Prostate gland (tissue), 2 donors: ENCODE data around the gene RASIP1. TPM values are rescaled to one million over a fixed set of nuclear protein-coding genes. Genes with fewer than 3 reads are reported as not detected.
"Not testable (repeated sequence)": the region's sequence is repeated elsewhere in the genome, so short reads cannot be mapped to it uniquely, and the experiment has no call there.

ENCODE experiments used
- DNase-seq: peaks from one replicate; pipeline ENCODE4 v3.0.0-alpha.2; 2019; ENCODE audit warnings: low spot score
- H3K27ac ChIP-seq, 2 donors: fragments of 200-600 bp; sonication (generic); 2 replicates each; pipeline ENCODE4 v1.5.1; 2017 to 2019
- H3K27me3 ChIP-seq: fragments of 200-600 bp; sonication (generic); replicated peaks from 2 replicates; pipeline ENCODE4 v1.5.1; 2019; ENCODE audit not compliant: insufficient read depth
- H3K36me3 ChIP-seq, 2 donors: fragments of 200-600 bp; sonication (generic); 1 replicate in 1 of 2; 2 replicates in 1 of 2; pipeline versions ENCODE4 v1.5.1 to v1.8.1; 2017 to 2019
- H3K4me1 ChIP-seq: fragments of 200-600 bp; sonication (generic); replicated peaks from 2 replicates; pipeline ENCODE4 v1.5.1; 2019
- H3K4me3 ChIP-seq, 2 donors: fragments of 200-600 bp; sonication (generic); 2 replicates each; pipeline ENCODE4 v1.5.1; 2017 to 2019
- H3K9me3 ChIP-seq: fragments of 200-600 bp; sonication (generic); 2 replicates; pipeline ENCODE4 v1.5.1; 2017
- POLR2A ChIP-seq: fragments of 450-650 bp; IDR thresholded peaks from one replicate; pipeline ENCODE4 v1.6.1; 2016; ENCODE audit warnings: antibody characterized with exemption, mild to moderate bottlenecking
- POLR2AphosphoS5 ChIP-seq: sonication (generic); formaldehyde crosslinking; IDR thresholded peaks from one replicate; pipeline ENCODE4 v1.6.1; 2017; ENCODE audit warnings: antibody characterized with exemption
- WGBS: methylation state at CpG from one replicate; pipeline ENCODE4 v1.1.5; 2018; 5-methylcytosine and 5-hydroxymethylcytosine counted together
- intact Hi-C: fragments of 100-400 bp; cut with DNase I; formaldehyde crosslinking; loops from one replicate; pipeline ENCODE4 v1.14.2; 2022
- total RNA-seq, 2 donors: library from RNA; depleted of rRNA; stranded (reverse); fragments of >200 nt; gene quantifications; one replicate each; pipeline ENCODE4 v1.1.0, GENCODE V29; 2016
- TF ChIP-seq, protein P1 (sequence below), 4 experiments: fragments of 200-600 bp in 2 of 4; fragments of 450-650 bp in 2 of 4; sonication (generic) in 2 of 4; IDR thresholded peaks; 1 replicate in 3 of 4; 2 replicates in 1 of 4; pipeline ENCODE4 v1.5.1; 2016 to 2019; ENCODE audit warnings: antibody characterized with exemption in 4 of 4, mild to moderate bottlenecking in 2 of 4, moderate library complexity in 2 of 4

The RASIP1 gene, protein sequence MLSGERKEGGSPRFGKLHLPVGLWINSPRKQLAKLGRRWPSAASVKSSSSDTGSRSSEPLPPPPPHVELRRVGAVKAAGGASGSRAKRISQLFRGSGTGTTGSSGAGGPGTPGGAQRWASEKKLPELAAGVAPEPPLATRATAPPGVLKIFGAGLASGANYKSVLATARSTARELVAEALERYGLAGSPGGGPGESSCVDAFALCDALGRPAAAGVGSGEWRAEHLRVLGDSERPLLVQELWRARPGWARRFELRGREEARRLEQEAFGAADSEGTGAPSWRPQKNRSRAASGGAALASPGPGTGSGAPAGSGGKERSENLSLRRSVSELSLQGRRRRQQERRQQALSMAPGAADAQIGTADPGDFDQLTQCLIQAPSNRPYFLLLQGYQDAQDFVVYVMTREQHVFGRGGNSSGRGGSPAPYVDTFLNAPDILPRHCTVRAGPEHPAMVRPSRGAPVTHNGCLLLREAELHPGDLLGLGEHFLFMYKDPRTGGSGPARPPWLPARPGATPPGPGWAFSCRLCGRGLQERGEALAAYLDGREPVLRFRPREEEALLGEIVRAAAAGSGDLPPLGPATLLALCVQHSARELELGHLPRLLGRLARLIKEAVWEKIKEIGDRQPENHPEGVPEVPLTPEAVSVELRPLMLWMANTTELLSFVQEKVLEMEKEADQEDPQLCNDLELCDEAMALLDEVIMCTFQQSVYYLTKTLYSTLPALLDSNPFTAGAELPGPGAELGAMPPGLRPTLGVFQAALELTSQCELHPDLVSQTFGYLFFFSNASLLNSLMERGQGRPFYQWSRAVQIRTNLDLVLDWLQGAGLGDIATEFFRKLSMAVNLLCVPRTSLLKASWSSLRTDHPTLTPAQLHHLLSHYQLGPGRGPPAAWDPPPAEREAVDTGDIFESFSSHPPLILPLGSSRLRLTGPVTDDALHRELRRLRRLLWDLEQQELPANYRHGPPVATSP
- 10 to 100 TPM in 1 of 2 donors, 1 to 10 TPM in 1; 9.1 to 16.2 TPM for total RNA-seq

- no peak for DNase-seq
- Histone ChIP-seq H3K27ac (peak within 1 kb of the TSS; percentile 61 to 71), H3K36me3 (no peaks in the 10 kb centered on the region), H3K9me3 (no peaks in the 10 kb centered on the region), H3K4me1 (peaks cover 7% of the 10 kb centered on the region), H3K4me3 (peak within 1 kb of the TSS; percentile 38 to 40), H3K27me3 (no peaks in the 10 kb centered on the region)
- 70% methylated on average over 27 of the region's 27 CpGs for WGBS
- no peak for TF ChIP-seq POLR2A
- TF ChIP-seq, protein P1, sequence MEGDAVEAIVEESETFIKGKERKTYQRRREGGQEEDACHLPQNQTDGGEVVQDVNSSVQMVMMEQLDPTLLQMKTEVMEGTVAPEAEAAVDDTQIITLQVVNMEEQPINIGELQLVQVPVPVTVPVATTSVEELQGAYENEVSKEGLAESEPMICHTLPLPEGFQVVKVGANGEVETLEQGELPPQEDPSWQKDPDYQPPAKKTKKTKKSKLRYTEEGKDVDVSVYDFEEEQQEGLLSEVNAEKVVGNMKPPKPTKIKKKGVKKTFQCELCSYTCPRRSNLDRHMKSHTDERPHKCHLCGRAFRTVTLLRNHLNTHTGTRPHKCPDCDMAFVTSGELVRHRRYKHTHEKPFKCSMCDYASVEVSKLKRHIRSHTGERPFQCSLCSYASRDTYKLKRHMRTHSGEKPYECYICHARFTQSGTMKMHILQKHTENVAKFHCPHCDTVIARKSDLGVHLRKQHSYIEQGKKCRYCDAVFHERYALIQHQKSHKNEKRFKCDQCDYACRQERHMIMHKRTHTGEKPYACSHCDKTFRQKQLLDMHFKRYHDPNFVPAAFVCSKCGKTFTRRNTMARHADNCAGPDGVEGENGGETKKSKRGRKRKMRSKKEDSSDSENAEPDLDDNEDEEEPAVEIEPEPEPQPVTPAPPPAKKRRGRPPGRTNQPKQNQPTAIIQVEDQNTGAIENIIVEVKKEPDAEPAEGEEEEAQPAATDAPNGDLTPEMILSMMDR (IDR thresholded peaks at IDR 0.05), result no peak
- intact Hi-C loops, result no loop called here
Measured at GRCh38 chr19:48740164-48740972, at the start of gene RASIP1. Gene RASIP1 (minus strand): TSS chr19:48740610. CDS start chr19:48740282, 328 bp downstream.

GRCh38 chr19:48787331-48787730, 46.9 kb upstream of the RASIP1 start:
- H3K9me3 ChIP-seq, H3K4me3 ChIP-seq, H3K4me1 ChIP-seq, H3K36me3 ChIP-seq, intact Hi-C loops, H3K27me3 ChIP-seq: not testable (repeated sequence)
- WGBS, result 57% methylated on average over 9 of the region's 9 CpGs
- peak; percentile 67 for DNase-seq
- TF ChIP-seq POLR2AphosphoS5, result peak; percentile 79
- H3K27ac ChIP-seq, result peak overlapping the region; percentile 65 to 74

- peak overlapping the region in 1 of 2 donors; percentile 27 for H3K27ac ChIP-seq
- H3K27me3 ChIP-seq, H3K36me3 ChIP-seq, H3K4me3 ChIP-seq, H3K9me3 ChIP-seq, DNase-seq, H3K4me1 ChIP-seq, intact Hi-C loops: not testable (repeated sequence)
- WGBS, result 95% methylated on average over 7 of the region's 7 CpGs
Measured at GRCh38 chr19:48786422-48786821, 46.0 kb upstream of the RASIP1 start.

DNA sequence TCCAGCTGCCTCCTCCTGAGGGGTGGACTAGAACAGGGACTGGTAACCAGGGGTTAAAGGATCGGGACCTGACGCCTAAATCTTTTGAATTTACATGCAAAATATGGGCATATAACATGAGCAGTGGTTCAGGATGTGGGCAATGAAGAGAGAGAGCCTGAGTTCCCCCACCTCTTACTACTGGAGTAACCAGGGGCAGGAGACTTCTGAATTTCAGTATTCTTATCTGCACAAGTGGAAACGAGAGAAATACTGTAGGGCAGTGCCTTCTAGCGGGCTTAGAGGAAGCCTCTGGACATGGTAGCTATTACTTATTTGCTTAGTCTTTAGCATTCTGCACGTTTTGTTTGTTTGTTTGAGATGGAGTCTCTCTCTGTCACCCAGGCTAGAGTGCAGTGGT, 44.1 kb upstream of the RASIP1 start:
- intact Hi-C loops, result no loop called here

DNA sequence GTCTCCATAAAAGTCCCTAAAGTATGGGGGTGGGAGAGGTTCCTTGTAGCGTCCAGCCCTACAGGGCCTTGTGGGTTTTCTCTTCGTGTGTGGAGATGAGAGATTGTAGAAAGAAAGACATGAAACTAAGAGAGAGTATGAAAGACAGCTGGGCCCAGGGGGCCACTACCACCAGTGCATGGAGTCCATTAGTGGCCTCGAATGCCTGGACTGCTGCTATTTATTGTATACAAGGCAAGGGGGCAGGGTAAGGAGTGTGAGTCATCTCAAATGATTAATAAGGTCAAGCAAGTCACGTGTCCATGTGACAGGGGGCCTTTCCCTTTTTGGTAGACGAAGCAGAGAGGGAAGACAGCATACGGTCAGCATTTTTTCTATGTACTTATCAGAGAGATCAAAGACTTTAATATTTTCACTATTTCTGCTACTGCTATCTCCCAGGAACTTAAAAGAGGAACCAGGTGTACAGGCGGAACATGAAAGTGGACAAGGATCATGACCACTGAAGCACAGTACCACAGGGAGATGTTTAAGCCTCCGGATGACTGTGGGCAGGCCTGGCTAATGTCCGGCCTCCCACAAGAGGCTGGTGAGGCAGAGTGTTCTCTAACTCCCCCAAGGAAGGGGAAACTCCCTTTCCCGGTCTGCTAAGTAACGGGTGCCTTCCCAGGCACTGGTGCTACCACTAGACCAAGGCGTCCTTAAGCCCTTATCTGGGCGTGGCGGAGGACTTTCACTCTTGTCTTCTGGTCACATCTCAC, 40.4 kb upstream of the RASIP1 start:
- Histone ChIP-seq H3K36me3 (no peaks in the 10 kb centered on the region), H3K27me3 (no peaks in the 10 kb centered on the region), H3K4me3 (no peak overlapping the region), H3K4me1 (no peaks in the 10 kb centered on the region), H3K9me3 (no peaks in the 10 kb centered on the region), H3K27ac (no peak overlapping the region)
- TF ChIP-seq POLR2AphosphoS5, result no peak
- TF ChIP-seq, protein P1 (IDR thresholded peaks at IDR 0.05), result no peak
- TF ChIP-seq POLR2A, result no peak
- 72% methylated on average over 14 of the region's 14 CpGs for WGBS
- intact Hi-C loops, result no loop called here
- DNase-seq, result no peak

More for the DNA sequence above, 44.1 kb upstream of the RASIP1 start:
- no peaks in the 10 kb centered on the region for H3K27me3 ChIP-seq
- no peak for DNase-seq
- WGBS, result 72% methylated on average over 5 of the region's 5 CpGs
- no peak overlapping the region for H3K27ac ChIP-seq
- no peaks in the 10 kb centered on the region for H3K36me3 ChIP-seq
- TF ChIP-seq POLR2A (no peak), POLR2AphosphoS5 (no peak)
- TF ChIP-seq, protein P1 (IDR thresholded peaks at IDR 0.05), result no peak
- H3K9me3 ChIP-seq, result no peaks in the 10 kb centered on the region
- H3K4me1 ChIP-seq, result no peaks in the 10 kb centered on the region
- no peak overlapping the region for H3K4me3 ChIP-seq
